GM12872 (cell line): ENCODE measurements around the gene NEU1.

ENCODE experiments used
- CTCF ChIP-seq: IDR thresholded peaks from 3 replicates; pipeline ENCODE4 v1.5.1; 2011; ENCODE audit warnings: low read depth, mild to moderate bottlenecking, low read length, moderate library complexity; ENCODE audit not compliant: insufficient read depth

Gene NEU1

GRCh38 chr6:31887173-31888007, 24.8 kb upstream of the NEU1 start:
- TF ChIP-seq CTCF = no peak

- TF ChIP-seq CTCF = no peak
Observed at GRCh38 chr6:31886541-31886991, 23.9 kb upstream of the NEU1 start.

- no peak for TF ChIP-seq CTCF
Observed at GRCh38 chr6:31884528-31885035, 22.0 kb upstream of the NEU1 start.

GRCh38 chr6:31883676-31884075, 21.1 kb upstream of the NEU1 start:
- TF ChIP-seq CTCF = no peak

- TF ChIP-seq CTCF = no peak
Observed at GRCh38 chr6:31882344-31882743, 19.7 kb upstream of the NEU1 start.

GRCh38 chr6:31881136-31881859, 18.7 kb upstream of the NEU1 start:
- TF ChIP-seq CTCF = no peak

GRCh38 chr6:31880616-31881015, 18.0 kb upstream of the NEU1 start:
- no peak for TF ChIP-seq CTCF
